ENCODE measurements around the gene TNRC6C. TPM values are rescaled to one million over a fixed set of nuclear protein-coding genes. Genes with fewer than 3 reads are reported as not detected.

TNRC6C gene
- total RNA-seq, 4 donors from 2014 or later, result 6.4 to 20.5 (median 10.5) TPM

DNA sequence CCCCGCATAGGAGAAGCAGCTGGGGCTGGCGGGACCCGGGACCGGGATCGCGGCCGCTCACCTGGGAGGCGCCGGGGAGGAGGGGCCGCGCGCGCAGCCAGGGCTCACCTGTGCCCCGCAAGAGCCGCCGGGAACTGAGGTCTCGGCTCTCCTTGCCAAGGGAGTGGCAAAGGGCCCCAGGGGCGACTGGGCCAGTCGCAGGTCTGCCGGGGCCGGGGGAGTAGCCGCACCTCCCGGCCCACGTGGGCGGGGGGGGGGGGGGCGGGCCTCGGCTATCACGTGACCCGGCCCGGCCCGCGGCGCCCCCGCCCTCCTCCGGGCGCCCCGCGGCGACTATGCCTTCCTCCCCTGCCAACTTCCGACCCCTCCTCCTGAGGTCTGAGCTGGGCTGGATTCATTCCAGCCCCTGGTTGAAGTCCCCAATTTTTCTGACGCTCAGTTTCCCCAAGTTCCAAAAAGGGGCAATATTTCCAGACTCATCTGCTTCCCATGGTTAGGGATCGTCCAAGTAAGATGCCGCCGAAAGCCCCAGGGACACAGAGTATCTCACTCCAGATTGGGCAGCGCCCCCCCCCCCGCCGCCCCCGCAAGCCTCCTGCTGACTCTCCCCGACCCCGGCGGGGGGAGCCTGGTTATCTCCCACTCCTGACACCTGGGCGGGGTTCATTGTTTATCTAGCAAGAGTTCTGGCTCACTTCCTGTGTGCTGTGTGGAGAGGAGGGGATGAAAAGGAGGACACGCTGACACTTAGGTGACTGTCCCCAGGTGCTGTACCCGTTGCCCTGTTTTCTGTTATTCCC lies 170.2 kb downstream of the TNRC6C start, which contains the start of gene TMC6:
Gene TMC6 (minus strand): TSS at position 205 of the 800 bp plus-strand sequence. CDS start 1,923 bp downstream, outside the sequence.
- TF ChIP-seq, protein P1, sequence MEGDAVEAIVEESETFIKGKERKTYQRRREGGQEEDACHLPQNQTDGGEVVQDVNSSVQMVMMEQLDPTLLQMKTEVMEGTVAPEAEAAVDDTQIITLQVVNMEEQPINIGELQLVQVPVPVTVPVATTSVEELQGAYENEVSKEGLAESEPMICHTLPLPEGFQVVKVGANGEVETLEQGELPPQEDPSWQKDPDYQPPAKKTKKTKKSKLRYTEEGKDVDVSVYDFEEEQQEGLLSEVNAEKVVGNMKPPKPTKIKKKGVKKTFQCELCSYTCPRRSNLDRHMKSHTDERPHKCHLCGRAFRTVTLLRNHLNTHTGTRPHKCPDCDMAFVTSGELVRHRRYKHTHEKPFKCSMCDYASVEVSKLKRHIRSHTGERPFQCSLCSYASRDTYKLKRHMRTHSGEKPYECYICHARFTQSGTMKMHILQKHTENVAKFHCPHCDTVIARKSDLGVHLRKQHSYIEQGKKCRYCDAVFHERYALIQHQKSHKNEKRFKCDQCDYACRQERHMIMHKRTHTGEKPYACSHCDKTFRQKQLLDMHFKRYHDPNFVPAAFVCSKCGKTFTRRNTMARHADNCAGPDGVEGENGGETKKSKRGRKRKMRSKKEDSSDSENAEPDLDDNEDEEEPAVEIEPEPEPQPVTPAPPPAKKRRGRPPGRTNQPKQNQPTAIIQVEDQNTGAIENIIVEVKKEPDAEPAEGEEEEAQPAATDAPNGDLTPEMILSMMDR (IDR thresholded peaks at IDR 0.05), result no peak
- DNase-seq (ENCODE audit: low spot score), result no peak
- ATAC-seq (ENCODE audit: low FRiP score), result peak; percentile 4

GRCh38 chr17:78129351-78130089 lies 171.0 kb downstream of the TNRC6C start:
- TF ChIP-seq, protein P1 (IDR thresholded peaks at IDR 0.05), result no peak
- ATAC-seq (ENCODE audit: low FRiP score) (no peak), DNase-seq (ENCODE audit: low spot score) (no peak)

DNA sequence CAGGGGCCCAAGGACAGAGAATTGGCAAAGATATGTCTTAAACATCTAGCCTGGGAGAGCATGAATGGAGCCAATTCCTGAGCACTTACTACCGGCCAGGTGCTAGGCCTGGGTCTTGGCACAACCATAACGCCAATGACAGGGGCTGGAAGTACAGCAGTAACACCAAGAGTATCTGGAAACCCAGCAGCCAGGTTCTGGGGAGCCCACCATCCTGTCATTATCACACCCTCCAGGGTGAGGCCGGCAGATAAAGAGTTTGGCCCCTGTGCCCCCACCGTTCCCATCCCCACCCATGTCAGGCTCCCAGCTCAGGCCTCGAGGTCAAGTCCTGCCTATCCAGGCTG lies 171.6 kb downstream of the TNRC6C start:
- TF ChIP-seq, protein P1 (IDR thresholded peaks at IDR 0.05), result no peak
- no peak for ATAC-seq (ENCODE audit: low FRiP score)
- no peak for DNase-seq (ENCODE audit: low spot score)

DNA sequence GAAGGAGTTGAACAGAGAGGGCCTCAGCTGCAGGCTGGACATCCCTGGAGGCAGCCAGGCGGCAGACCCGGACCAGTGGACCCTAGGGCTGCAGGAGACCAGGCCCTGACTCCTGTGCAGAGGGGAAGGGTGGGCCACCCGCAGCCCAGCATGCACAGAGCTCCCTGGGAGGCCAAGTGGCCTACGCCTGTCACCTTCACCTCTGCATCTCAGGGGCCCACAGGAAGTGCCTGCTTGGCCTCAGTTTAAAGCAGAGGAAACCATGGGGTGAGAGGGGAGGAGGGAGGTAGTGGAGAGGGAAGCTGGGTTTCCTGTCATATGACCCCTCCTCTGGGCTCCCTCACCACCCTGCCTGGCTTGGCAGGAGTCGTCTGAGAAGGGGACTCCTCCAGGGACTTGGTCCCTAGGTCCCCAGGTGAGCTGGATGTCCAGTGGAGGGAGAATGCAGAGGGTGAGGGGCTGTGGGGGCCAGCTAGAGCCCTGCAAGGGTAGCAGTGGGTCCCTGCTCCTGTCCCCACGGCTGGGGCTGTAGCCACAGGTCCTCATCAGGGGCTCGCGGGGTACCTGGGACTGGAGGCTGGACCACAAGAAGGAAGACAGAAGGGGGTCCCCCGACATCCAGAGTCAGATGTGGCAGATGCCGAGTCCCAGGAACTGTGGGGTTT lies 172.1 kb downstream of the TNRC6C start, which contains the start of gene TMC8:
Gene TMC8 (plus strand): TSS at position 335 of the 665 bp plus-strand sequence. CDS start 818 bp downstream, outside the sequence.
- ATAC-seq (ENCODE audit: low FRiP score) (no peak), DNase-seq (ENCODE audit: low spot score) (no peak)
- TF ChIP-seq, protein P1 (IDR thresholded peaks at IDR 0.05), result no peak

DNA sequence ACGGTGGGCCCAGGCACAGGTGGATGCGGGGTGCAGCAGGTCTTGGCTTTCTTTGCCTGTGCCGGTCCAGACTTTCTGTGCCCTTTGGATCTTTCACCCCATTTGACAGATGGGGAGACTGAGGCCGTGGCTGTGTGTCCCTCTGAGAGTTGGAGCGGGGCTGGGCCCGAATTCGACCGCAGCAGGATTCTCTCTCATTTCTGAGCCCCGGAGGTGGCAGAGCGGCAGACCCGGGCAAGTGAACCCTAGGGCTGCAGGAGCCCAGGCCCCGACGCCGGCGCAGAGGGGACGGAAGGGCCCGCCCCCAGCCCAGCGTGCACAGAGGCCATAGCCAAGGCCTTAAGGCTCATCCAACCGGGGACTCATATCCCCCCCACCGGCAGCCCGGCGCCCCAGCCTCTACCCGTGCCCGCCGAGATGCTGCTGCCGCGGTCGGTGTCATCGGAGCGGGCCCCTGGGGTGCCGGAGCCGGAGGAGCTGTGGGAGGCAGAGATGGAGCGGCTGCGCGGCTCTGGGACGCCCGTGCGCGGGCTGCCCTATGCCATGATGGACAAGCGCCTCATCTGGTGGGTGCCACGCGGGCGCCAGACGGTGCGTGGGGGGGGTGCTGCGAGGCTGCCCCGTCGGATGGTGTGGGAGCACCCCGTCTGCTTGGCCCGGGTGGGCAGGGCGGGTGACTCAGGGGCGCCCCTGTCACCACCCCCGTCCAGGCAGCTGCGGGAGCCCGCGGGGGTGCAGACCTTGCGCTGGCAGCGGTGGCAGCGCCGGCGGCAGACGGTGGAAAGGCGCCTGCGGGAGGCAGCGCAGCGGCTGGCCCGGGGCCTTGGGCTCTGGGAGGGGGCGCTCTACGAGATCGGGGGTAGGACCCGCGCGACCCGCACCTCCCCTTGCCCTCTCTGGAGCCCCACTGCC lies 172.9 kb downstream of the TNRC6C start:
- DNase-seq (ENCODE audit: low spot score) (no peak), ATAC-seq (ENCODE audit: low FRiP score) (no peak)
- TF ChIP-seq, protein P1 (IDR thresholded peaks at IDR 0.05), result no peak

DNA sequence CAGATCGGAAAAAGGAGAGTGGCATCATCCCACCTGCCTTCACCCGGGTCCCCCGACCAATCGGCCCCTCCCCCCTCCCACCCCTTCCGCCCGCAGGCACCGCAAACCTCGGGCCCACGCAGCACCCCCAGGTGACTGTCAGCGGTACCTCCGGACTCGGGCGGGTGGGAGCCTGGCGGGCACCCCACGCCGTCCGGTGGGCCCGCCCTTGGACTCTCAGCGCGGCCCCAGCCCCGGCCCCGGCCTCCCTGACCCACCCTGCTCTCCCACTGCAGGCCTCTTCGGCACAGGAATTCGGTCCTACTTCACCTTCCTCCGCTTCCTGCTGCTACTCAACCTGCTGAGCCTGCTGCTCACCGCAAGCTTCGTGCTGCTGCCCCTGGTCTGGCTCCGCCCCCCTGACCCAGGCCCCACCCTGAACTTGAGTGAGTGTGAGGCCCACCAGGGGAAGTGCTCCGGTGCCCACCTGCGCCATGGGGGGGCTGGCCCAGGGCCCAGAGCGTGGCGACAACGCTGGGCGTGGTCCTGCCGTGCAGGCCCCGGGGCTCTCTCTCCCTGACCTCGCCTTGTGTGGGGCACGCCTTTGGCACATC lies 173.7 kb downstream of the TNRC6C start:
- ATAC-seq (ENCODE audit: low FRiP score) (no peak), DNase-seq (ENCODE audit: low spot score) (no peak)
- TF ChIP-seq, protein P1 (IDR thresholded peaks at IDR 0.05), result no peak

All from omental fat pad (tissue), 4 donors.